ENCODE measurements around the gene KLF17.

DNA sequence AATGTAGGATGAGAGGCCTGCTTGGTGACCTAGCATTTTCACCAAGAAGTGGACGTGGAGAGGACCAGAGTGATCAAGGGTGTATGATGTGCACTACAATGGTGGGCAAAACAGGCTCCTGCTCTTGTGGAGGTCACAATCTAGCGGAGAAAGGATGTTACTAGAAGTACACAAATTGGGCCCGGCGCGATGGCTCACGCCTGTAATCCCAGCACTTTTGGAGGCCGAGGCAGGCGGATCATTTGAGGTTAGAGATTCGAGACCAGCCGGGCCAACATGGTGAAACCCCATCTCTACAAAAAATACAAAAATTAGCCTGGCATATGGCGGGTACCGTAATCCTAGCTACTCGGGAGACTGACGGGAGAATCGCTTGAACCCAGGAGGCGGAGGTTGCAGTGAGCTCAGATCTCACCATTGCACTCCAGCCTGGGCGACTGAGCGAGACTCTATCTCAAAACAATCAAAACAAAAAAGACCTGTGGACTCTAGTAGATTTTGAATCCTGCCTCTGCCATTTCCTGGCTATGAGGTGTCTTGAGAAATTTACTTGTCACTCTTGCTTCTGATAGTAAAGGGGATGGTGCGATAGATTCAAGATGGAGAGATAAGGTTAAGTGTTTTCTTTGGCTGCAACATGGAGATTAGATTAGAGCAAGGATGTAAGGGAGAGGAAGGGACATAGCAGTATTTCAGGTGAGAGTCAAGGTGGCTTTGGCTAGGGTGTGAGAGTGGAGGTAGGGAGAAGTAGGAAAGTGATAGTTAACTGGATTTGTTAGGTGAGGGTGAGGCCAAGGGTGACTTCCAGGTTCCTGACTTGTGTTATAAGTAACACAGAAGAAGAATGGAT lies 15.7 kb downstream of the KLF17 start:
- TF ChIP-seq, protein P1, sequence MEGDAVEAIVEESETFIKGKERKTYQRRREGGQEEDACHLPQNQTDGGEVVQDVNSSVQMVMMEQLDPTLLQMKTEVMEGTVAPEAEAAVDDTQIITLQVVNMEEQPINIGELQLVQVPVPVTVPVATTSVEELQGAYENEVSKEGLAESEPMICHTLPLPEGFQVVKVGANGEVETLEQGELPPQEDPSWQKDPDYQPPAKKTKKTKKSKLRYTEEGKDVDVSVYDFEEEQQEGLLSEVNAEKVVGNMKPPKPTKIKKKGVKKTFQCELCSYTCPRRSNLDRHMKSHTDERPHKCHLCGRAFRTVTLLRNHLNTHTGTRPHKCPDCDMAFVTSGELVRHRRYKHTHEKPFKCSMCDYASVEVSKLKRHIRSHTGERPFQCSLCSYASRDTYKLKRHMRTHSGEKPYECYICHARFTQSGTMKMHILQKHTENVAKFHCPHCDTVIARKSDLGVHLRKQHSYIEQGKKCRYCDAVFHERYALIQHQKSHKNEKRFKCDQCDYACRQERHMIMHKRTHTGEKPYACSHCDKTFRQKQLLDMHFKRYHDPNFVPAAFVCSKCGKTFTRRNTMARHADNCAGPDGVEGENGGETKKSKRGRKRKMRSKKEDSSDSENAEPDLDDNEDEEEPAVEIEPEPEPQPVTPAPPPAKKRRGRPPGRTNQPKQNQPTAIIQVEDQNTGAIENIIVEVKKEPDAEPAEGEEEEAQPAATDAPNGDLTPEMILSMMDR (IDR thresholded peaks at IDR 0.05), result no peak
- TF ChIP-seq EZH2 (IDR thresholded peaks at IDR 0.05; ENCODE audit: borderline replicate concordance, insufficient read depth, low read depth, low read length, poor library complexity, severe bottlenecking), result no peak
